ENCODE data around the gene TBC1D16.
"Not testable (repeated sequence)": the region's sequence is repeated elsewhere in the genome, so short reads cannot be mapped to it uniquely, and the experiment has no call there.

The TBC1D16 gene

GRCh38 chr17:80002690-80003490 lies 32.8 kb downstream of the TBC1D16 start:
- no peak for FAIRE-seq

GRCh38 chr17:80002070-80002641 lies 33.5 kb downstream of the TBC1D16 start:
- no peak for FAIRE-seq

DNA sequence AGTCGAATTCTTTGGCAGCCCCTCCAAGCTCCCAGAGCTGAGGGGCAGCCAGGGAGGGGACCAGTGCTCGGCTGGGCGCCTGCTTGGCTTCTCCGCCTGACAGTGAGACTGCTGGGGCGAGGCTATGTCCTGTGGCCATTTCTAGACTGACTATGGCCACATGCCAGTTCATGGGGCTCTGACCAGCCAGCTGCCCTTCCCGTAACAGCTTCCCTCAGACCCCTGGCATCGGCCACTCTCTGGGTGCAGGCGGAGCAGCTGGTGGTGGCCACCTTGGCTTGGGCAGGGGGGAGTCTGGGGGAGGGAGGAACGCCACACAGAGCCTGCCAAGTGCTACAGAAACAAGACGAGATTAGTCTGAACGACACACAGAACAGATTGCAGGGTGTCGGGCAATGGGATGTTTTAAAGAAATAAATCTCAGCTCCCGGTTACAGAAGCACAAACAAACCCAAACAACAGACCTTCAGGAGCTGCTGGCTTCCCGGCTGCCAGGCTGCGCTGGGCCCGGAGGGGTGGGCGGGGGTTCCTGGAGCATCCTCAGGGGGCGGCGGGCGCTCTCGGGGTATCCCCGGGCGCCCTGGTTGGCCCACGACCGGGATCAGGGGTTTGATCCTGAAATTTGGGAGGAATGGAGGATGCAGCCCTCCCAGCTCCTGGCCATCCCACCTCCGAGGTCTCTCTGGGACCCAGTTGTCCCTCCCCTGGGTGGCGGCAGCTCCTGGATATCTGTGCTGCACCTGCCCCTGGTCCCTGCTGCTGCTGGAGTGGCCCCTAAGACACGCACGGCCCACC lies 34.5 kb downstream of the TBC1D16 start:
- FAIRE-seq = no peak

GRCh38 chr17:80000136-80000535 lies 35.5 kb downstream of the TBC1D16 start:
- FAIRE-seq = no peak

- no peak for FAIRE-seq
These were observed 38.5 kb downstream of the TBC1D16 start for GRCh38 chr17:79997011-79997660.

GRCh38 chr17:79996291-79996690 lies 39.4 kb downstream of the TBC1D16 start:
- FAIRE-seq = no peak

GRCh38 chr17:79995696-79996095 lies 40.0 kb downstream of the TBC1D16 start:
- no peak for FAIRE-seq

DNA sequence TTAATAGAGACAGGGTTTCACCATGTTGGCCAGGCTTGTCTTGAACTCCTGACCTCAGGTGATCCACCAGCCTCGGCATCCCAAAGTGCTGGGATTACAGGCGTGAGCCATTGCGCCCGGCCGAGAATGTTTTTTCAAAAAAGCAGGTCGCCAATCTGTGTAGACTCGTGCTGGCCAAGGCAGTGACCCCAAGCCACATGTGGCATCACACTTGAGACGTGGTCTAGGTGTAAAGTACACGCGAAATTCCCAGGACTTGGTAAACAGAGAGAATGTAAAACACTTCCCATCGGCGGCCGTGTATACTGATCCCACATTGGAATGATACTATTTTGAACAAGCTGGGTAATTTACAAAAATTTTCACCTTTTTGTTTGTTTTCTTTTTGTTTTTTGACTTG lies 41.1 kb downstream of the TBC1D16 start:
- FAIRE-seq = no peak

GRCh38 chr17:79994228-79994569 lies 41.5 kb downstream of the TBC1D16 start:
- FAIRE-seq = not testable (repeated sequence)

DNA sequence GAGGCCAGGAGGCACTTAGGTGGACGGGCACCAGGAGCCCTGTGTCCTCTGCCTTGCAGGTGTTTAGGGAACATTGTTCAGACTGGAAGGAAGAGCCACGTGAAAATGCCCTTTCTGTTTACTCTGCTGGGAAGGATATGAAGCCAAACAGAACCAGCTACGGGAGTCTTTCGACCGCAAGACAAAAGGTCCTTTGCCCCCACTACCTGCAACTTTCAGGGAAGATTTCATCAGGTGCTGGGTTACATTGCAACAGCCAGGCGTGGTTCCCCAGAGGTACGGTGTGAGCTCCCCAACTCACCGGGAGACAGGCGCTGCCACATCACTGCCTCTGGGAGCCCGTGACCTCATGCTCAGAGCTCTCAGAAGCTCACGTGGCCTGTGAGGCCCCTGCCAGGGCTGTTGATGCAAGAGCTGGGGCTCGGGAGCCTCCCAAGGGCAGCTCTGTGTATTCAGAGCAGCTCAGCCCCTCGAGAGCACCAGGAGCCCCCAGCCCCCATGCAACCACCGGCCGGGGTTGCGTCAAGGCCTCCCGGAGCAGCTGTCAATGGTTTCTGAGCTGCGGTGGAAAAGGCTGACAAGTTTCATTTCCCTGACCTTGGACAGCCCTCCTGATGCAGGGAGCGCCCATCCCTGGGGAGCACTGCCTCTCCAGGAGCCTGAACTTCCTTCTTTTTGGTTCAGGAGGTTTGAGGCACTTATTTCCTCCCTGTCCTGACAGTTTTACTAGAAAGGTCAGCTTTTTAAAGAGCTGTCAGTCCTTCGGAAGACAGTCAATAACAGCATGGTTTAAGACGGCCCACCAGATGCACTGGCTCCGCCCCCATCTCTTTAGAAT lies 42.1 kb downstream of the TBC1D16 start:
- FAIRE-seq = no peak

- FAIRE-seq = no peak
These were observed 42.9 kb downstream of the TBC1D16 start for GRCh38 chr17:79992649-79993389.

- no peak for FAIRE-seq
These were observed 43.6 kb downstream of the TBC1D16 start for GRCh38 chr17:79991924-79992648.

DNA sequence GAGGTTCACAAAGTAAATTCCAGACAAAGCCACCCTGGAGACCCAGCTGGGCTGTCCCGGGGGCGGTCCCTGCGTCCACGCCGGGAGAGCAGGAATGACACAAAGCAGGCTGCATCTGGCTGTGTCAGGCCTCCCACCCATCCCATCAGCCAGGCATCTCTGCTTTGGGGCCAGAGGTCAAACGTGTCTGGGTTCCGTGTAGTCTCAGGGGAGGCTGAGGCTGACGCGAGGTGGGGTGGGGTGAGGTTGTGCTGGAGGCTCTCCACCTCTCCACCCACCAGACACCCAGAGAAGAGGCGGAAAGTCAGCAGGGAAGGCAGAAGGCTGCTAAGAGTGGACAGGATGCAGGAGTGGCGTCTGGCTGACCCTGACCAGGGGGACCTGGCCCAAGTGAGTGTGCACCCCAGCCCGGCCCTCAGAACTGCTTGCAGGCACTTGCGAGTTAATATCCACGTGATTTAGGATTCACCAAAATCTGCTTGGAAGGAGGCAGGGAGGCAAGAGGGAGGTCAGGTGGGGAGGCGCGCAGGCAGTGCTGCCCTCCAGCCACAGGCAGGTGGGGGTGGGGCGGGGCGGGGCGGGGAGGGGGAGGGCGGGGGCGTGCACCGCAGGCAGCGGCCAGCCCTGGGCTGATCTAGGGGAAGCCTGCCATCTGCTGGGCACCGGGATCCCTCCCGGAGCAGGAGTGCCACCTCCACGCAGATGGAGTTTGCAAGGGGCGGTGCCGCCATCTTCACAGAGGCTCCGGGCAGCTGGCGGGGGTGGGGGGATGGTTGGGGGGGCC lies 44.3 kb downstream of the TBC1D16 start:
- no peak for FAIRE-seq

GRCh38 chr17:79990704-79991103 lies 45.0 kb downstream of the TBC1D16 start:
- FAIRE-seq = no peak

DNA sequence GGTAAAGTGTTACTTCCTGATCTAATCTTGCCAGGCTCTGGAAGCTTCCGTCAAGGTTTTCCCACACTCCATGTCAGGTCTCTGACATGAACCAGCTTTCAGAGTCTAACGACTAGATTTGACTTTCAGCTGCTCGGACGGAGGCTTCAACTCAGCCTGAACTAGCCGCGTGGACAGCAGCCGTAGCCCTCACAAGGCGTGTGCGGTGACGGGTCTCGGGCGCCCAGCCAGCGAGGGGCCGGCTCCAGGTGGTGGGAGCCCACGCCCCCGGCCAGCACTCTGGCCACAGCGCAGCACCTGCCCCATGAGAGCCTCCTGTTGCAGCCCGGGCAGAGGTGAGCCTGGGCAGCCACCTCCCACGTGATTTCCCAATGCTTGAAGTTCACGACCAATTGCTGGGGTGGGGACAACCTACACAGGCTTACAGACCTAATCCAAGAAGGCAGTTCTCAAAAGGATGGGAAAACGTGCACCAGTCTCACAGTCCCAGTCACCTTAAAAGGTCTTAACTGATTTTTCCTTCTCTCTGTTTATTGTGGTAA lies 45.5 kb downstream of the TBC1D16 start:
- FAIRE-seq = no peak

GRCh38 chr17:79989106-79989835 lies 46.4 kb downstream of the TBC1D16 start:
- FAIRE-seq = no peak

GRCh38 chr17:79988185-79988971 lies 47.3 kb downstream of the TBC1D16 start:
- FAIRE-seq = no peak

- FAIRE-seq = no peak
These were observed 47.8 kb downstream of the TBC1D16 start for GRCh38 chr17:79987935-79988184.
